SHP77 treated with DMSO at 0.1 percent for 48 hours (cell line): ENCODE measurements around the gene DNMT3B.
A peak's percentile ranks its signal among the peaks of the same experiment; 100 is the strongest.
"Not testable (repeated sequence)": the region's sequence is repeated elsewhere in the genome, so short reads cannot be mapped to it uniquely, and the experiment has no call there.

Source experiments
- DNase-seq: peaks from one replicate; lab custom pipeline; 2025; lab: John Stamatoyannopoulos, UW

DNMT3B gene

GRCh38 chr20:32763202-32764004, 1.2 kb downstream of the DNMT3B start:
- no peak for DNase-seq

DNA sequence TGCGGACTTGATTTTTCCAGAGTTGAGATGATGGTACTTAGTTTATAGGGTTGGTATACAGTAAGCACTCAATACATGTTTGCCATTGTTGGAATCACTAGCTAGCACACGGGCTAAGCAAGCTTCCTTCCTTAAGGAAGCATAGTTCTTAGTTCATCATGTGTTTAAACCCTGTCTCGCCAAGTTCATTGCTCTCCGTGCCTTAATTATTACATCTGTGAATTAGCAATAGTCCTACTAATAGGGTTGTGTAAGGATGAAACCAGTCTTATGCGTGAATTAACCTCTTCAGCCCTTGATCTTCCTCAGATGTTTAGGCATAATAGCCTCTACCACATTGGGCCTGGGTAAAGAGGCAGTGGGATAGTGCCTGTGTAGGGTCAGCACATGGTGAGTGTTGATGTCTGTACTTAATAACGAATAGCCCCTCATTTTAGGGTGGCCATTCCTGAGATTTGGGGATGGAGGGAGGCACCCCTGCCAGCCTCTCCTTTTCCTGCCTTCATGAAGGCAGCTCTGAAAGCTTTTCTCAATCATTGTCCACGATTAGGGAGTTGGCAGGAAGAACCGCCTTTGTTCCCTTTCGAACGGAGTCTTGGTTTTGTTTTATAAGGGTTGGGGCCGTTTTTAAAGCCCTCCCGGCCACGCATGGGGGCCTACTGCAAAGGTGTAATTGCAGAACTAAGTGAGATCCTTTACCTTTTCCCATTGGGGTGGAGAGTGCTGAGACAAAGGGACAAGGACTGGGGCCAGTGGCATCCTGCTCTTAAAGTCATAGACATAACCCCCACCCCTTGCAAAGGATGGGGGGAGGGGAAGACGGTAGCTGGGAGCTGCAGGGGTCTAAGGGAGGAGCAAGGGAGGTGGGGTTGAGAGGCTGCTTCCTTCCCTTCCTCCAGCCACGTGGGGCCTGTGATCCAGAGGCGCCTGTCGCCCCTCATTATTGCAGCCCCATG, 2.1 kb downstream of the DNMT3B start:
- DNase-seq = no peak

DNA sequence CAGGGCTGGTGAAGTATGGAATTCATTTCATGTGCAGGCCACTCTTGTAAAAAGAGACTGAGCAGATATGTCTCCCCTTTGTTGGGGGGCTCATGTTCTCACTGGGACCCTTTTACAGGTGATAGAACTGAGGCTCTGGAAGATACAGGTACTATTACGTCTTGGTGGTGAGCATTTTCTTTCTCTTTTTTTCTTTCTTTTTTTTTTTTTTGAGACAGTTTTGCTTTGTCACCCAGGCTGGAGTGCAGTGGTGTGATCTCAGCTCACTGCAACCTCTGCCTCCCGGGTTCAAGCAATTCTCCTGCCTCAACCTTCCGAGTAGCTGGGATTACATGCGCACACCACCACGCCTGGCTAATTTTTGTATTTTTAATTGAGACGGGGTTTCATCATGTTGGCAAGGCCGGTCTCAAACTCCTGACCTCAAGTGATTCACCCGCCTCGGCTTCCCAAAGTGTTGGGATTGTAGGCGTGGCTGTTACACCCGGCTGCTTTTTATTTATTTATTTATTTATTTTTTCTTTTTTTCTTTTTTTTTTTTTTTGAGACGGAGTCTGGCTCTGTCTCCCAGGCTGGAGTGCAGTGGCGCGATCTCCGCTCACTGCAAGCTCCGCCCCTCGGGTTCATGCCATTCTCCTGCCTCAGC, 3.2 kb downstream of the DNMT3B start:
- DNase-seq = not testable (repeated sequence)

GRCh38 chr20:32767418-32768198, 5.4 kb downstream of the DNMT3B start:
- no peak for DNase-seq

DNA sequence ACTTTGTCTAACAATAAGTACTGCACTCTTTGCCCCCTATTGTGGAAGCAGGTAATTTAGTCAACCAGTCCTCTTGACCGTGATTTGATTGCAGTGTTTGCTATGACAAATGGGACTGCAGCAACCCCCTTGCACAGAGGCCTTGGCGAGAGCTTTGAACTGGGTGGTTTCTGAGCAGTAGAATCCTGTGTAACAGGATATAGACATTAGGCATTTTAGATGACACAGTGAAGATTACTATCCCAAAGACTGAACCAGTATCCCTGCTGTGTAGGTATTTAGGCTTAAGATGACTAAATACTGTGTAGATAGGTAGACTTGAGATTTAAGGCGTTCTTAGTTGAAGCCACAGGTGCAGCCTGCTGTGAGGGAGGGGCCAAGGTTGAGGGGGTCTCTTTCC, 9.9 kb downstream of the DNMT3B start:
- DNase-seq = no peak

DNA sequence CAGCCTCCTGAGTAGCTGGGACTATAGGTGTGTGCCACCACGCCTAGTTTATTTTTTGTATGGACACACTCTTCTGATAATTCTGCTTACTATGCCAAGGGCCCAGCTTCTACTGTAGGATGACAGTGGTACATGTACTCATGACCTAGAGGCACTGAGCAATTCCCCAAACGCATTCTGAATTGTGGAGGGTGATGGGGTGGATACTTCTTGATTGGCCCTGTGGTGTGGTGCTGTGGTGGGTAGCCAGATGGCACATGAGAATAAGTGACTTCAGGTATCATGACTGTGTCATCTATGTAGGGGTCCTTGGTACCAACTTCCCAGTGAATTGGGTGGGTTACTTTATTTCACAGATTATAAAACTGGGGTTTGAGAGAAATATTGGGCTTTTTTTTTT, 11.0 kb downstream of the DNMT3B start:
- no peak for DNase-seq

GRCh38 chr20:32773855-32774254, 11.7 kb downstream of the DNMT3B start:
- DNase-seq = no peak

DNA sequence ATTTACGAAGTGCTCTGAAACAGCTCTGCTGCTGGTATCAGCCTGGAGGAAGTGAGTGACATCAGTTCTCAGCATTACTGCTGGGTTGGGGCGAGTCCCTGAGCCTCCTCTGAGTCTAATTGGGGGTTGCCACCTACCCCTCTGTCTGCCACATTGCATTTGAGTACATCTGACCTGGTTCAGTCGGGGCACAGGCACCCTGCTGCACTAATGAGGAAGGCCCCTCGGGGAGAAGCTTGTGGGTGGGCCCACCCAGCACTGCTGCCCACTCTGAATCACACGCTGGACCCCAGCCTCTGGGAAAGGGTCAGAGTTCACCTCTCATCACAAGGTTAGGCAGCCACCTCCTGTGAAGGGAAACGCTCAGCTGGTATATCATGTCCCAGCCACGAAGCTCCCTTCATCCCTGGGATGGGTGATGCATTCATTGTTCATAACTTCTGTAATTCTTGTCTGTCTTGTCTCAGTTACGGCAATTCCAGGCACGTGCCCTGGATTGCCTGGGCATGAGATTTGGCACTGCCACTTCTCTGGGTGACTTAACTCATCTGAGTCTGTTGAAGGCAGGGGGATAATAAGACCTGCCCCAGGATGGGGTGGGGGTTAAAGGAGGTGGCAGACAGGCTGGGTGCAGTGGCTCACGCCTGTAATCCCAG, 13.3 kb downstream of the DNMT3B start:
- DNase-seq = no peak

DNA sequence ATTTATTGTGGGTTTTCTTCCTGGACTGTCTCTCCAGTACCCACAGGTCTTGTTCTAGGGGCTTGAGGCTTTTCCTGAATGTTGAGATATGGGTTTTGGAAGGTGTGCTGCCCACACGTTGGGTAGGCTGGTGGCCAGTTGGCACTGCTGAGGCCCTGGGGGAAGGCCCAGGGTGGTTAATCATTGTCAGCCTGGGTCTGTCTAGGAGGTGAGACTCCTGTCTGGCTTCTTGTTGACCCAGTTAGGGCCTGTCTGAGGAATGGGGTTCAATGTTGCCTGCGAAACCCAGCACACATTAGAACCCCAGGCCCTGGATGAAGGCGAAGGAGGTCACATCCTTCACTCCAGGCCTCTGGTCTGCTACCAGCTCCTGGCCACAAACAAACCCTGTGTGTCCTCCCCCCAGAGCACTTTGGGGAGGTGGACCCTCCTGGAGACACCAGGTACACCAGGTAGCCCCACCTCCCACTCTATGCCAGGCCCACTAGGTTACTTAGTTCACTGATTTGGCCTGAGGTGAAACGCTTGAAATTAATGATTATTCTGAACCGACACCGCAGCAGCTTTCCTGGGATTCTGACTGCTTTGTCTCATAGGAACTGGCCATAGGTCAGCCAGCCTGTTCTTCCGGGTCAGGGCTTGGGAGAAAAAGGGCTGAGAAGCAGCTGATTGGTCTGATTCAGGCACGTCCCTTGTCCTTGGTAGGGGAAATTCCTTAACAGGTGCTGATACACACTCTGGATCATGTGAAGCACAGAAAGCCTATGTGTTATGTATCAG, 15.2 kb downstream of the DNMT3B start:
- DNase-seq = no peak

- no peak for DNase-seq
Measured at GRCh38 chr20:32779500-32780211, 17.5 kb downstream of the DNMT3B start.

DNA sequence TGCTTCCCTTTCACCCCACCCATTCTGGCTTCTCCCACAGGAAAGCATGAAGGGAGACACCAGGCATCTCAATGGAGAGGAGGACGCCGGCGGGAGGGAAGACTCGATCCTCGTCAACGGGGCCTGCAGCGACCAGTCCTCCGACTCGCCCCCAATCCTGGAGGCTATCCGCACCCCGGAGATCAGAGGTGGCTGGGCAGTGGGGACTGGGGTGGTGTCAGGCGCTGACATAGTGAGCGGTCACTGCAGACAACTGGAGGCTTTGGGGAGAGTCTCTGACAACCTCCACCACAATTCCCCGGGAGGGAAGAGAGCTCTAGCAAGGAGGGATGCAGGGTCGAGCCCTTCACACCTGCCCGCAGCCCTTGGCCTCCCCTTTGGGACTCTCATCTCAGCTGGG, 18.1 kb downstream of the DNMT3B start:
- no peak for DNase-seq

DNA sequence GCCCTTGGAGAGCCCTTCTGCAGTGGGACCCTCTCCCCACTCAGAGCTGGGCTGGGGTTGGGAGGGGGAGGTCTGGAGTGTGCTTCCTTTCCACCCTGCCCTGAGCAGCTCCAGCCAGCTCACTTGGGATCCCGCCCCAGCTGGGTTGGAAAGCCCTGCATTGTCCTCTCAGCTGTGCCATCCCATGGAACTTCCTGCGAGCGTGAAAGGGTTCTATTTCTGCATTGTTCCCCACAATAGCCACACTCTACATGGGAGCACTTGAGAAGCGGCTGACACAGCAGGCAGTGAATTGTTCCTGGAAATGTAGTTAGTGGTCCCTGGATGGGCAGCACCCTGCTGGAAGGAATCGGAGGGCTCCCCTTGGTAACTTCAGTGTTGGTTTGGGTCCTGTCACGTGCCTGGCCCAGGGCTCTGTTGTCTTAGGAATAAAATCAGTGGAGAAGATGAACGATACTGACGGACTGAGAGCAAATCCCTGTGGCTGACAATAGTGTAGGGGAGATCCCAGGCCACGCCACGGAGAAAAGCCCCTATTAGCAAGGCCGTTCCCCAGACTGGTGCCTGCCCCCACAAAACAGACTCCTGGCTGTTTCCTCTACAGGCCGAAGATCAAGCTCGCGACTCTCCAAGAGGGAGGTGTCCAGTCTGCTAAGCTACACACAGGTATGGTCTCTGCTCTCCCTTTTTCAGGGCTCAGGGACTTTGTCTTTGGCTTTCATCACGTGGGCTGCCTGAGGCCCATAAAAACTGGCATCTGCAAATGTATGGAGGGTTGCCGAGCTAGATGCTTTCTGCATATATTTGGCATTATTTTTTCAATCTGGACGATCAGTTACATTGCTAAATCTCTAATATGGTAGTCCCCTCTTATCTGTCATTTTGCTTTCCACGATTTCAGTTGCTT, 18.8 kb downstream of the DNMT3B start:
- DNase-seq = no peak

- DNase-seq = no peak
Measured at GRCh38 chr20:32784369-32785080, 22.3 kb downstream of the DNMT3B start.

DNA sequence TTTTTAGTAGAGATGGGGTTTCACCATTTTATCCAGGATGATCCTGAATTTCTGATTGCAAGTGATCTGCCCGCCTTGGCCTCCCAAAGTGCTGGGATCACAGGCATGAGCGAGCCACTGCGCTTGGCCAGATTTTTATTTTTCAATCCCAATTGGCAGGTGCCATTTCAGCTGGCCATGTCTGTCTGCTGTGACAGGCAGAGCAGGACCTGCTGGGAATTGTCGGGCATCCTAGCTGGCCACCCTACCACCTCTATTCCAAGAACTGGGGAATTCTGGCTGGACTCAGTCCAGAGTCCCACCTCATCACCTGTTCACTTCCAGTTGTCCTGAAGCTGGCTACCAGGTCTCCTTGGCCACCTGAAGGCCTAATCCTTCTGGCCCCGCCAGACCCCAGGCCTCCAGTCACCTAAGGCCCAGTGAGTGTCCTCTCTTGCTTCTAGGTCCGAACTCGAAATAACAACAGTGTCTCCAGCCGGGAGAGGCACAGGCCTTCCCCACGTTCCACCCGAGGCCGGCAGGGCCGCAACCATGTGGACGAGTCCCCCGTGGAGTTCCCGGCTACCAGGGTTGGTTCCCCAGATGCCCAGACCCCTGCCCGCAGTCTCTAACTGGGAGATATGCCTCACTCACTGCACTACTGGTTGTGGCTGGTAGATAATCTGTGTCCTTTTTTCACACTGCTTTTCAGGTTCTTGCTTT, 24.0 kb downstream of the DNMT3B start:
- DNase-seq = no peak

- DNase-seq = no peak
Measured at GRCh38 chr20:32787168-32787567, 25.0 kb downstream of the DNMT3B start.

DNA sequence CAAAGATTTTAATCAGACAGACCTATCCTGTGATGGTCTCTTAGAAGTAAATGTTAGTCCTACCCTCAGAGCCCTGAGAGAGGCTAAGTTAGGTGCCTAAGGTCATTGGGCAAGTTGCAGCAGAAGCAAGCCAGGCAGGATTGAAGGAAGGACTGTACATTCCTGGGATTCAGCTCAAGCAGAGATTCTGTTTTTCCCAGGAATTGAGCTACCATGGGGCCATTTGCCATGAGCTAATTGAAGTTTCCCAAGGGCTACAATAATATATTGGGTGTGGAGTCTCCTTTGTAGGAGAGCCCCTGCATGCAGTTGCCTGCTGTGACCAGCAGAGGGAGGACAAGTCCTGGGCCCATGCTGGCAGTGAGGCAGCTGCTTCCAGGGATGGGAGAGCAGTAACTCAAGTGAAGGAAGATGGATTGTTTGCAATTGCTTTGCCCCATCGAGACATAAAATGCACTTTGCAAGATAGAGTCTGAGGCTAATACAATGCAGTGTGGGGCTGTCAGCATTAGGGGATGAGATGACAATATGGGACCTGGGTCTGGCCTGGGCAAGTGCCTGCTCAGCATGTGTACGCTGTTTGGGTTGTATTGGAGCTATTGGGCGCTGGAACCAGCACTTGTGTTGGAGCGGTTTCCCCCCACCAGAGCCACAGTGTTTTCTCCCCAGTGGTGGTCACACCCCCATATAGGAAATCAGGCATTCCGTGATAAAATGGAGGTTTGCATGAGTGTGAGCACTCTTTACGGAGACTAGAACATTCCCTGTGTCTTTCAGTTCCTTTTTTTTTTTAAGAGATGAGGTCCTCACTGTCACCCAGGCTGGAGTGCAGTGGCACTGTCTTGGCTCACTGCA, 27.9 kb downstream of the DNMT3B start:
- peak; percentile 55 for DNase-seq

DNA sequence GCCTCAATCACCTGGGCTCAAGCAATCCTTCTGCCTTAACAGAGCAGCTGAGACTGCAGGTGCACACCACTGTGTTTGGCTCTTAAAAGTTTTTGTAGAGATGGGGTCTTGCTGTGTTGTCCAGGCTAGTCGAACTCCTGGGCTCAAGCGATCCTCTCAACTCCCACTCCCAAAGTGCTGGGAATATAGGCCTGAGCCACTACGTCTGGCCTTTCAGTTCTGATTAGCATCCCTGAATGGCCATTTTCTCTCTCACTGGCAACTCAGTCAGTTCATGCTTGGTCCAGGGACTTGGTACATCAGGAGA, 28.5 kb downstream of the DNMT3B start:
- no peak for DNase-seq
